ENCODE data around the gene TYW1B. TPM values are rescaled to one million over a fixed set of nuclear protein-coding genes. Genes with fewer than 3 reads are reported as not detected.
"Not testable (repeated sequence)": the region's sequence is repeated elsewhere in the genome, so short reads cannot be mapped to it uniquely, and the experiment has no call there.

Gene TYW1B
- total and polyA plus RNA-seq, 4 experiments from 2014 or later, result 0.30 to 8.4 (median 5.0) TPM

DNA sequence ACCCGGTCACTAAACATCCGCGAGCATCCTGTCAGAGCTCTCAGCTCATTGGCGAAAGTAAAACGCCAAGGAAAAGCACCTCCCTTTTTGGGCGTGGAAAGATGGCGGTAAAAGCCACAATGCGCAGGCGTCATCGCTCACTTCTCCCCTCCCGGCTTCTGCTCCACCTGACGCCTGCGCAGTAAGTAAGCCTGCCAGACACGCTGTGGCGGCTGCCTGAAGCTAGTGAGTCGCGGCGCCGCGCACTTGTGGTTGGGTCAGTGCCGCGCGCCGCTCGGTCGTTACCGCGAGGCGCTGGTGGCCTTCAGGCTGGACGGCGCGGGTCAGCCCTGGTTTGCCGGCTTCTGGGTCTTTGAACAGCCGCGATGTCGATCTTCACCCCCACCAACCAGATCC is 1.3 kb upstream of the TYW1B start:
- H3K9me3 Mint-ChIP-seq; H3K9me3 ChIP-seq (ENCODE audit: control insufficient read depth in 1 of 2, low read length in 2 of 2); H3K27me3 ChIP-seq (ENCODE audit: insufficient read depth, low read length); H3K27me3 Mint-ChIP-seq: not testable (repeated sequence)
- H3K4me3 Mint-ChIP-seq, result peak overlapping the region; percentile 93 to 99 (median 98)
- peaks cover 20 to 40% of the 10 kb centered on the region in 2 donors for H3K36me3 Mint-ChIP-seq
- H3K4me1 Mint-ChIP-seq, result peaks cover 15 to 49% (median 35%) of the 10 kb centered on the region in 4 donors
- ChIA-PET POLR2A (ENCODE audit: partially characterized antibody) (interaction anchor here (0.6 to 1.7 kb wide), 10 partner anchors 9 to 909 kb away, joined by 3 to 8 read pairs (median 4); partner anchors contain the start of genes ABHD11, BAZ1B and NSUN5), CTCF (ENCODE audit: partially characterized antibody) (interaction anchor here (2.1 kb wide), 1 partner anchor 86 kb away, joined by 9 read pairs; no protein-coding TSS in a partner anchor)
- peak overlapping the region; percentile 93 to 99 (median 99) for H3K27ac Mint-ChIP-seq
- intact Hi-C loops (cut with micrococcal nuclease), result loop anchor here (2.0 kb wide), 3 partner anchors 50 to 910 kb away; partner anchors contain the start of gene ABHD11
- peak; percentile 95 to 98 (median 98) for DNase-seq
- H3K4me3 ChIP-seq (ENCODE audit: low read length in 2 of 2), result peak overlapping the region; percentile 81 to 86
- H3K27ac ChIP-seq (ENCODE audit: low read depth, low read length), result peak overlapping the region; percentile 94
- H3K36me3 ChIP-seq (ENCODE audit: insufficient read depth, low read length), result peaks cover 14% of the 10 kb centered on the region
- H3K4me1 ChIP-seq (ENCODE audit: insufficient read depth, low read length), result peaks cover 32% of the 10 kb centered on the region

DNA sequence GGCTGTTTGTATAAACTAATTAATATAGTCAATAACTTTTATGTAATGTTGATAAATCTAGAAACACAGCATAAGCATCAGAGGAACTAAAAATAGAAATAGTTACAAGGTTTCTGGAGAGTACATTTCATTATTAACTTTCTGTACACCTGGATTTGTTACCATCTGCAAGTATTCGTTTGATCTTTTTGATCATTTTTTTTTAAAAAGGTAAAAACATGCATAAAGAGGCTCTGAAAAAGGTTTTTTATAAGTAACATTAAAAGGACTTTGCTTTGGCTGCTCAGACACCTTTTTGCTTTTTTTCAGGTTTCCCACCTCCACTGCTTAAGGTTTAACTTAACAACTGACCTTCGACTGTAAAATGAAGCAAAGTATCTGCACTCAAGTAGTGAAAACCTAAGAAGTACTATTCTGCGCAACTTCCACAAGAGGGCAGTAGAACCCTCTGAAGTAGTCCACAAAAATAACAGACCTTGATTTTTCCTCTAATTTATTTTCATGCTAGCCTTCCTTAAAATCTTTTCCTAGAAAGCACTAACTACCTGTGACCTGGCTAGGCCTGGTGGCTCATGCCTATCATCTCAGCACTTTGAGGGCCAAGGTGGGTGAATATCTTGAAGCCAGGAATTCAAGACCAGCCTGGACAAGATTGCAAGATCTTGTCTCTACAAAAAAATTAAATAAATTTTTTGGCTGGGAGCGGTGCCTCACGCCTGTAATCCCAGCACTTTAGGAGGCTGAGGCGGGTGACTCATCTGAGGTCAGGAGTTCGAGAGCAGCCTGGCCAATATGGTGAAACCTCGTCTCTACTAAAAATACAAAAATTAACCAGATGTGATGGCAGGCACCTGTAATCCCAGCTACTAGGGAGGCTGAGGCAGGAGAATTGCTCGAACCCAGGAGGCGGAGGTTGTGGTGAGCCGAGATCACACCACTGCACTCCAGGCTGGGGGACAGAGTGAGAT is 4.0 kb downstream of the TYW1B start:
- H3K9me3 ChIP-seq (ENCODE audit: control insufficient read depth in 1 of 2, low read length in 2 of 2); H3K9me3 Mint-ChIP-seq; H3K4me3 Mint-ChIP-seq; H3K36me3 ChIP-seq (ENCODE audit: insufficient read depth, low read length); H3K27me3 Mint-ChIP-seq; H3K36me3 Mint-ChIP-seq; intact Hi-C loops (cut with micrococcal nuclease); H3K4me1 ChIP-seq (ENCODE audit: insufficient read depth, low read length); POLR2A ChIA-PET (ENCODE audit: partially characterized antibody); H3K4me3 ChIP-seq (ENCODE audit: low read length in 2 of 2); H3K27ac ChIP-seq (ENCODE audit: low read depth, low read length); H3K27me3 ChIP-seq (ENCODE audit: insufficient read depth, low read length): not testable (repeated sequence)
- Mint-ChIP-seq H3K4me1 (peaks cover 6 to 31% (median 16%) of the 10 kb centered on the region in 4 donors), H3K27ac (peak overlapping the region in 1 of 7 donors; percentile 37)
- DNase-seq, result peak in 4 of 5 donors; percentile 32 to 45 (median 37)
- CTCF ChIA-PET (ENCODE audit: partially characterized antibody), result interaction anchor here (1.3 to 2.5 kb wide), 4 partner anchors 37 to 627 kb away, joined by 4 to 13 read pairs (median 8); no protein-coding TSS in a partner anchor

DNA sequence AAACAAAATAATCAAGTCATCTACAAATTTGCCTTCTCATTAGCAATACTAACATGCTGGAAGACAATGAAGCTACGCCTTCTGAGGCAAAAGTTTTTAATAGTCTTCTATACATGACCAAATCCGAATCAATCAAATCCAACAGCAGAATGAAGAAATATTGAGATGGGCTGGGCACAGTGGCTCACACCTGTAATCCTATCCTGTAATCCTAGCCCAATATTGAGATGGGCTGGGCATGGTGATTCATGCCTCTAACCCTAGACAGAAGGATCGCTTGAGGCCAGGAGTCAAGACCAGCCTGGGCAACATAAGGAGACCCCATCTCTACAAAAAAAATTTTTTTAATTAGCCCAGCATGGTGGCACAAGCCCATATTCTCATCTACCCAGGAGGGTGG is 5.5 kb downstream of the TYW1B start:
- Mint-ChIP-seq H3K36me3 (peaks cover 6 to 14% of the 10 kb centered on the region in 2 donors), H3K4me1 (peaks cover 5 to 27% (median 13%) of the 10 kb centered on the region in 4 donors)
- intact Hi-C loops (cut with micrococcal nuclease); H3K9me3 ChIP-seq (ENCODE audit: control insufficient read depth in 1 of 2, low read length in 2 of 2); H3K4me3 ChIP-seq (ENCODE audit: low read length in 2 of 2); POLR2A ChIA-PET (ENCODE audit: partially characterized antibody); H3K4me1 ChIP-seq (ENCODE audit: insufficient read depth, low read length); H3K27me3 ChIP-seq (ENCODE audit: insufficient read depth, low read length); H3K9me3 Mint-ChIP-seq; DNase-seq; H3K27ac ChIP-seq (ENCODE audit: low read depth, low read length); H3K36me3 ChIP-seq (ENCODE audit: insufficient read depth, low read length); H3K27ac Mint-ChIP-seq; H3K27me3 Mint-ChIP-seq; H3K4me3 Mint-ChIP-seq: not testable (repeated sequence)
- CTCF ChIA-PET (ENCODE audit: partially characterized antibody), result interaction anchor here (2.2 kb wide), 1 partner anchor 93 kb away, joined by 9 read pairs; no protein-coding TSS in a partner anchor

DNA sequence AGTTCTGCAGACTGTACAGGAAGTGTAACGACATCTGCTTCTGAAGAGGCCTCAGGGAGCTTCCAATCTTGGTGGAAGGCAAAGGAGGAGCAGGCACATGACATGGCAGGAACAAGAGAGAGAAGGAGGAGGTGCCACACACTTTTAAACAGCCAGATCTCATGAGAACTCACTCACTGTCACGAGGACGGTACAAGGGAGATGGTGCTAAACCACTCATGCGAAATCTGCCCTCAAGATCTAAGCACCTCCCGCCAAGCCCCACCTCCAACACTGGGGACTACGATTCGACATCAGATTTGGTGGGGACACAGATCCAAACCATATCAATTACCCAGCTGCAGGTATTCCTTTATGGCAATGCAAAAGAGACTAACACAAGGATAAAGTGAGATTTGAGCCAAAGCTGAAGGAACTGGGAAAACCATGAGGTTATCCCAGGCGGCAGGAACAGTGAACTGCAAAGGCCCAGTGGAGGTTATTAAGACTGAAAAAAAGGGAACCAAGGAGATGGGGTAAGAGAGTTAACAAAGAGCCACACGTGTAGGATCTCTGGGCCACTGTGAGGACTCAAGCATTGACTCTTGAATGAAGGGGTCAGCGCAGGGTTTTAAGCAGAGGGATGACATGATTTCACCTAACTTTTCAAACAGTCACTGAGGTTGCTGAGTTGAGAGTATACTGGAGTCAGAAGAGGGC is 9.2 kb downstream of the TYW1B start:
- H3K27ac Mint-ChIP-seq; H3K4me3 ChIP-seq (ENCODE audit: low read length in 2 of 2); intact Hi-C loops (cut with micrococcal nuclease); H3K9me3 Mint-ChIP-seq; DNase-seq; H3K4me1 ChIP-seq (ENCODE audit: insufficient read depth, low read length); H3K9me3 ChIP-seq (ENCODE audit: control insufficient read depth in 1 of 2, low read length in 2 of 2); CTCF ChIA-PET (ENCODE audit: partially characterized antibody); POLR2A ChIA-PET (ENCODE audit: partially characterized antibody); H3K27ac ChIP-seq (ENCODE audit: low read depth, low read length); H3K27me3 Mint-ChIP-seq; H3K4me3 Mint-ChIP-seq; H3K36me3 ChIP-seq (ENCODE audit: insufficient read depth, low read length); H3K27me3 ChIP-seq (ENCODE audit: insufficient read depth, low read length): not testable (repeated sequence)
- Mint-ChIP-seq H3K4me1 (peaks cover 1 to 15% (median 7%) of the 10 kb centered on the region in 4 donors), H3K36me3 (peaks cover 17 to 20% of the 10 kb centered on the region in 2 donors)

DNA sequence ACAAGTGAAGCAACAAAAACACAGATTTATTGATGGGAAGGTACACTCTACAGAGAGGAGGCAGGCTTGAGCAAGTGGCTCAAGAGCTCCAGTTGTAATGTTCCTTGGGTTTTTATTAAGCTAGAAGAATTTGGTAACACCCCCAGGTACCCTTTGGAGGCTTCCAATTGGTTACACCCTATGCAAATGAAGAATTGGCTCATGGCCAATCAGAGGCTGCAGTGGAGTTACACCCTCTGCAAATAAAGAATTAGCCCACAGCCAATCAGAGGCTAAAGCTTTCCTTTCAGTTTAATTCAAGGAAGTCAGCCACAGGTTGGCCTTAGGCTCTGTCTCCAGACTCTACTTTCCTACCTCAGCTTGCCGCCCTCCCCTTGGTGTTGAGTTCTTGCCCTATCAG is 10.3 kb downstream of the TYW1B start:
- H3K27ac ChIP-seq (ENCODE audit: low read depth, low read length); H3K36me3 ChIP-seq (ENCODE audit: insufficient read depth, low read length); H3K9me3 ChIP-seq (ENCODE audit: control insufficient read depth in 1 of 2, low read length in 2 of 2); intact Hi-C loops (cut with micrococcal nuclease); H3K4me3 ChIP-seq (ENCODE audit: low read length in 2 of 2); POLR2A ChIA-PET (ENCODE audit: partially characterized antibody); H3K4me3 Mint-ChIP-seq; H3K9me3 Mint-ChIP-seq; H3K27me3 ChIP-seq (ENCODE audit: insufficient read depth, low read length); H3K27me3 Mint-ChIP-seq; H3K4me1 ChIP-seq (ENCODE audit: insufficient read depth, low read length); CTCF ChIA-PET (ENCODE audit: partially characterized antibody): not testable (repeated sequence)
- peaks cover 1 to 15% (median 7%) of the 10 kb centered on the region in 4 donors for H3K4me1 Mint-ChIP-seq
- peaks cover 20 to 24% of the 10 kb centered on the region in 2 donors for H3K36me3 Mint-ChIP-seq
- peak overlapping the region in 1 of 7 donors; percentile 25 for H3K27ac Mint-ChIP-seq
- peak in 1 of 5 donors; percentile 4 for DNase-seq

DNA sequence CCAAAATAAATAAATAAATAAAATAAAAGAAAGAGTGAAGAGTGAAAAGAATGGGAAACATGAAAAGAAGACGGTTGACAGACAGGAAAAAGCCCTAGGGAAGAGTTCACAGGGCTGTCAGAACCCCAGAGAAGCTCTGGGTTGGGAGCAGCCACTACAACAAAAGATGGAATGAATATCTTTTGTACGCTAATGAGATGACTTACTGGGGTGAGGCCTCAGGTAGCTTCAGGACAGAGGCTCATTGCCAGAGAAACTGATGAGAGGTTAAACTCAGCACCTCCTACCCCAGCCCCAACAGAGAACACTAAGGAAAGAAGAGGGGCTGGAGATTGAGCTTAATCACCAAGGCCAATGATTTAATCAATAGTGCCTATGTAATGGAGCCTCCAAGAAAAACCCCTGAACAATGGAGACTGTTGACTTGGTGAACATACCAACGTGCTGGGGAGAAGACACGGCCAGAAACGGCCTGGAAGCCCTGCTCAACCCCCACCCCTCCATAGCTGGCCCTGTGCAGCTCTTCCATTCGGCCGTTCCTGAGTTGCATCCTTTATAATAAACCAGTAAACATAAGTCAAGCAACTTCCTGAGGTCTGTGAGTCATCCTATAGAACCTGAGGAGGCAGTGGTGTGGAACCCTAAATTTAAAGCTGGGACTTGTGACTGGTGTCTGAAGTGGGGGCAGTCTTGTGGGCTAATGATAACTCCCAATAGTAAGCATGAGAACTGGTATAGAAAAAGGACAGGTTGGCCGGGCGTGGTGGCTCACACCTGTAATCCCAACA is 11.4 kb downstream of the TYW1B start:
- POLR2A ChIA-PET (ENCODE audit: partially characterized antibody); H3K27me3 ChIP-seq (ENCODE audit: insufficient read depth, low read length); H3K4me3 ChIP-seq (ENCODE audit: low read length in 2 of 2); H3K9me3 Mint-ChIP-seq; H3K27ac ChIP-seq (ENCODE audit: low read depth, low read length); CTCF ChIA-PET (ENCODE audit: partially characterized antibody); DNase-seq; H3K4me1 ChIP-seq (ENCODE audit: insufficient read depth, low read length); H3K27me3 Mint-ChIP-seq; H3K36me3 ChIP-seq (ENCODE audit: insufficient read depth, low read length); H3K9me3 ChIP-seq (ENCODE audit: control insufficient read depth in 1 of 2, low read length in 2 of 2); H3K4me3 Mint-ChIP-seq; intact Hi-C loops (cut with micrococcal nuclease): not testable (repeated sequence)
- Mint-ChIP-seq H3K36me3 (peaks cover 26 to 29% of the 10 kb centered on the region in 2 donors), H3K27ac (peak overlapping the region in 1 of 7 donors; percentile 63), H3K4me1 (peaks cover 0 to 15% (median 3%) of the 10 kb centered on the region in 4 donors)
